Peyer's patch (tissue), 4 donors: Measurements from ENCODE around the gene INHBA. TPM values are rescaled to one million over a fixed set of nuclear protein-coding genes. Genes with fewer than 3 reads are reported as not detected.

Experiments
- DNase-seq, 3 donors: peaks; one replicate each; pipeline ENCODE4 v3.0.0-alpha.2; 2017 to 2019
- H3K27ac ChIP-seq, 4 donors: fragments of 200-600 bp; sonication (generic); one replicate each; pipeline ENCODE4 v1.5.1; 2016 to 2019
- H3K27me3 ChIP-seq, 2 donors: fragments of 200-600 bp; sonication (generic); one replicate each; pipeline ENCODE4 v1.5.1; 2019
- H3K36me3 ChIP-seq, 3 donors: fragments of 200-600 bp; sonication (generic); one replicate each; pipeline ENCODE4 v1.5.1; 2016 to 2019
- H3K4me1 ChIP-seq, 4 donors: fragments of 200-600 bp; sonication (generic); one replicate each; pipeline ENCODE4 v1.5.1; 2016 to 2019
- H3K4me3 ChIP-seq, 4 donors: fragments of 200-600 bp; sonication (generic); 1 replicate in 3 of 4; 2 replicates in 1 of 4; pipeline ENCODE4 v1.5.1; 2016 to 2019; ENCODE audit warnings: mild to moderate bottlenecking in 1 of 4
- H3K9me3 ChIP-seq, 4 donors: fragments of 200-600 bp; sonication (generic); one replicate each; pipeline ENCODE4 v1.5.1; 2016 to 2019; ENCODE audit warnings: mild to moderate bottlenecking in 1 of 4
- POLR2A ChIP-seq, 2 donors: fragments of 450-650 bp; IDR thresholded peaks; one replicate each; pipeline ENCODE4 v1.5.1; 2017; ENCODE audit warnings: antibody characterized with exemption in 2 of 2, mild to moderate bottlenecking in 2 of 2, moderate library complexity in 2 of 2
- total RNA-seq, 4 donors: library from RNA; depleted of rRNA; stranded (reverse); fragments of >200 nt; gene quantifications; one replicate each; pipeline ENCODE4 v1.1.0, GENCODE V29; 2016
- TF ChIP-seq, protein P1 (sequence below), 6 experiments: fragments of 450-650 bp in 4 of 6; fragments of 200-600 bp in 2 of 6; sonication (generic) in 1 of 6; IDR thresholded peaks; one replicate each; pipeline ENCODE4 v1.5.1; 2017 to 2019; ENCODE audit warnings: antibody characterized with exemption in 6 of 6, mild to moderate bottlenecking in 3 of 6, moderate library complexity in 1 of 6

The INHBA gene
- total RNA-seq, 4 donors from 2014 or later, result 0.19 to 1.7 (median 1.3) TPM; not detected in 1

DNA sequence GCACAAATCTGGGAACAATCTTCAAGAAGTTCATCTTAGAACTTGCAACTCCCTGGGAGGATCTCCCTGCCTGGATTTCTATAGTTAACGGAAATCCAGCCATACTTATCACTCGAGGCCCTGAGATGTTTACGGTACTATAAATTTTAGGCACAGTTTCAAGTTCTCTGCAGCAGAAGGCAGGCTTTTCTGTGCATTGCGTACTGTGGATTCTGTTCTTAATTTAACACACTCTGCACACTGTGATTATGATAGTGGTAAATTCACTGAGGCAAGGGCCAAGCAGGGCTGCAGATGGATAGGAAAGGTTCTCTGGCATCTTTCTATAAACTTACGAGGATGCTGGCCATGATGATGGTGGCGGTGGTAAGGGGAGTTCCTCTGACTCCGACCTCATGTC is 10.6 kb downstream of the INHBA start:
- TF ChIP-seq, protein P1, sequence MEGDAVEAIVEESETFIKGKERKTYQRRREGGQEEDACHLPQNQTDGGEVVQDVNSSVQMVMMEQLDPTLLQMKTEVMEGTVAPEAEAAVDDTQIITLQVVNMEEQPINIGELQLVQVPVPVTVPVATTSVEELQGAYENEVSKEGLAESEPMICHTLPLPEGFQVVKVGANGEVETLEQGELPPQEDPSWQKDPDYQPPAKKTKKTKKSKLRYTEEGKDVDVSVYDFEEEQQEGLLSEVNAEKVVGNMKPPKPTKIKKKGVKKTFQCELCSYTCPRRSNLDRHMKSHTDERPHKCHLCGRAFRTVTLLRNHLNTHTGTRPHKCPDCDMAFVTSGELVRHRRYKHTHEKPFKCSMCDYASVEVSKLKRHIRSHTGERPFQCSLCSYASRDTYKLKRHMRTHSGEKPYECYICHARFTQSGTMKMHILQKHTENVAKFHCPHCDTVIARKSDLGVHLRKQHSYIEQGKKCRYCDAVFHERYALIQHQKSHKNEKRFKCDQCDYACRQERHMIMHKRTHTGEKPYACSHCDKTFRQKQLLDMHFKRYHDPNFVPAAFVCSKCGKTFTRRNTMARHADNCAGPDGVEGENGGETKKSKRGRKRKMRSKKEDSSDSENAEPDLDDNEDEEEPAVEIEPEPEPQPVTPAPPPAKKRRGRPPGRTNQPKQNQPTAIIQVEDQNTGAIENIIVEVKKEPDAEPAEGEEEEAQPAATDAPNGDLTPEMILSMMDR (IDR thresholded peaks at IDR 0.05), result no peak
- TF ChIP-seq POLR2A (IDR thresholded peaks at IDR 0.05), result no peak
- H3K36me3 ChIP-seq, result no peaks in the 10 kb centered on the region
- H3K4me3 ChIP-seq, result no peak overlapping the region
- no peaks in the 10 kb centered on the region for H3K27me3 ChIP-seq
- no peaks in the 10 kb centered on the region for H3K9me3 ChIP-seq
- no peak for DNase-seq
- peaks cover 0 to 4% (median 0%) of the 10 kb centered on the region in 4 donors for H3K4me1 ChIP-seq
- no peak overlapping the region for H3K27ac ChIP-seq

DNA sequence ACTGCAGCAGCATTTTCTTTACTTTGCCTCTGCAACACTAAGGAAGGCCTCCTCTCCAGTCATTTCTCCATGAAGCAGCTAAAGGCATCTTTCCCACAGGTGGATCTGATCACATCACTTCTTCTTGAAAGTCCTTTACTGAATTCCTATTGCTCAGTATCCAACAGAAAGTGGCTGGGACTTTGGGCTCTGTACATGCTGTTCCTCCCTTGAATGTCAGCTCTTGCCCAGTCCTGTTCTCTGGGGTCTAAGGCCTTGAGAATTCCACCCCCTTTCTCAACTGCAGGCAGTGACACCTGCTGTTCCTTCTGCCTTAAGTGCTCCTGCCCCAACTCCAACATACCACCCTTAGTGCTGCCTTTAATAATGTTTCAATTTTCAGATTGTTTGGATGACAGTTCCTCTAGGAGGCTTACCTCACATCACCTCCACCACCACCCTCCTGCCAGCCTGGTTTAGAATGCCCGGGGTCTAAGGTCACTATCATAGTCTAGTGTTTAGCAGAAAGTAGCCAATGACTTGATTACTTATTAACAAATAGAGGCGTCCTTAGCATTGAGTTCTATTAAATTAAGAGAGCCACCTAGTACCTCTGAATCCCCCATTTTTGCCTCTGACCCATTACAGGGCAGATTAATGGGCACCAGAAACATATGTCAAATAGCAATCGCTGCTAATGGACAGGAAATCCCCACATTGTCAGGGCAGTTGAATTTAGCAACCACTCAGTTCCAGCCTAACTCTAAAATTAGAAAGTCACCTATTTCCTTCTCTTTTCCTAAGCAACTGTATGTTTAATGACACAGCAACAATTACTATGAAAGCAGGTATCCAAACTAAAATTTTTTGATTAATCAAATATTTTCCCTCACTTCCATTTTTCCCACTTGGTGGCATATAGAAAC is 11.4 kb downstream of the INHBA start:
- no peak for DNase-seq
- Histone ChIP-seq H3K27me3 (no peaks in the 10 kb centered on the region), H3K4me3 (no peak overlapping the region), H3K4me1 (peaks cover 0 to 4% (median 0%) of the 10 kb centered on the region in 4 donors), H3K9me3 (no peaks in the 10 kb centered on the region), H3K27ac (no peak overlapping the region), H3K36me3 (no peaks in the 10 kb centered on the region)
- no peak for TF ChIP-seq POLR2A (IDR thresholded peaks at IDR 0.05)
- TF ChIP-seq, protein P1 (IDR thresholded peaks at IDR 0.05), result no peak

DNA sequence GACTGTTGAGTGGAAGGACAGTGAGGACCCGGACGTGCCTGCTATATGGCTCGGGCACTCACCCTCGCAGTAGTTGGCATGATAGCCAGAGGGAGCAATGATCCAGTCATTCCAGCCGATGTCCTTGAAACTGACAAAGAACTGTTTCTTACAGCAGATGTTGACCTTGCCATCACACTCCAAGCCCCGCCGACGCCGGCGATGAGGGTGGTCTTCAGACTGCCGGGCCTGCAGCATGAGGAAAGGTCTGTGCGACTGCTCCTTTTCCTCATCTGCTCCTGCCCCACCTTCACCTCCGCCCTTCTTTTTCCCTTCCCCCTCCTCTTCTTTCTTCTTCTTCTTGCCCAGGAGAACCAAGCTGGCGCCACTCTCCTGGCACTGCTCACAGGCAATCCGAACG is 13.1 kb downstream of the INHBA start:
- TF ChIP-seq, protein P1 (IDR thresholded peaks at IDR 0.05), result no peak
- TF ChIP-seq POLR2A (IDR thresholded peaks at IDR 0.05), result no peak
- Histone ChIP-seq H3K9me3 (no peaks in the 10 kb centered on the region), H3K27me3 (no peaks in the 10 kb centered on the region), H3K4me3 (no peak overlapping the region), H3K27ac (no peak overlapping the region), H3K4me1 (no peaks in the 10 kb centered on the region), H3K36me3 (no peaks in the 10 kb centered on the region)
- no peak for DNase-seq

DNA sequence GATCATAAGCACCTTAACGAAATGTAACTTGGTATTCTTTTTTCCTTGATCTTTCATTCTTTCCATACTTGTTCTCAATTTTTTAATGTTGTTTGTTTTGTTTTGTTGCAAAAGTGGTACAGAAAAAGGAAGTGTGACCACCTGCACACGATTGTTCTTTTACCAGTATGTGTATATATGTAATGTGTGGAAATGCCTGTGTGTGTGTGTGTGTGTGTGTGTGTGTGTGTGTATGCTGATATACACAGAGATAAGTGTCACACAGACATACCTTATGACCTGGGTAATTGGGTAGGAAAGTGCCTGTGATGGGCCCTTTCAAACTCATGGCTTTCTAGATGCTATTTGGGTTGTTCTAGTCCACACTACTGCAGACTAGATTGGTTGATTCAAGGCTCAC is 14.0 kb downstream of the INHBA start:
- Histone ChIP-seq H3K4me1 (no peaks in the 10 kb centered on the region), H3K4me3 (no peak overlapping the region), H3K36me3 (no peaks in the 10 kb centered on the region), H3K9me3 (no peaks in the 10 kb centered on the region), H3K27ac (no peak overlapping the region), H3K27me3 (no peaks in the 10 kb centered on the region)
- TF ChIP-seq, protein P1 (IDR thresholded peaks at IDR 0.05), result no peak
- no peak for TF ChIP-seq POLR2A (IDR thresholded peaks at IDR 0.05)
- no peak for DNase-seq

DNA sequence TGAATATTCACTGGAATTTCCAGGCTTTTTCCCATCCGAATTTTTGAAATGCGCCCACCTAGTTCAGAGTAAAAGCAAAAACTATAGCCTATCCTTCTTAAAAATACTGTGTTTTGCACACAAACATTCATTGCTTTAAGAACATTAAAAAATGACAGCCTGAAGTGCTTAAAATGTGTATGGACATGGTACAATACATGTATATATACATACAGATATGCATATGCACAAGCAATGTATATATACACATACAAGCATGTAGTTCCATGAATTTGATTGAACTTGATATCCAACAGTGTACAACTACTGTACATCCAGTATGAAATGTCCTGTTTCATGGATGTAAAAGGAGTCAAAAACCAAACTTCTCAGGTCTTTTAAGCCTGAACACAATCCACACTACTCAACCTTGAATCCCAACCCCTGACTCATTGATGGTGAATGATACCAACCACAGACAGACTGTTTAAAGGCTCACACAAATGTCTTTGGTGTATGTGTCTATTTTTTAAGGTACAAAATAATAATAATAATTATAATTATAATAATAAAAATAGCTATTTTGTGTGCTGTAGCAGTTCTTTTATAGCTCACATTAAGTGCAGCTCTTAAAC is 14.8 kb downstream of the INHBA start:
- TF ChIP-seq, protein P1 (IDR thresholded peaks at IDR 0.05), result no peak
- no peak for TF ChIP-seq POLR2A (IDR thresholded peaks at IDR 0.05)
- H3K9me3 ChIP-seq, result no peaks in the 10 kb centered on the region
- no peaks in the 10 kb centered on the region for H3K36me3 ChIP-seq
- H3K4me1 ChIP-seq, result no peaks in the 10 kb centered on the region
- H3K4me3 ChIP-seq, result no peak overlapping the region
- DNase-seq, result no peak
- H3K27me3 ChIP-seq, result no peaks in the 10 kb centered on the region
- H3K27ac ChIP-seq, result no peak overlapping the region
